Aorta (tissue), 5 donors: ENCODE results near the gene UGDH. TPM values are rescaled to one million over a fixed set of nuclear protein-coding genes. Genes with fewer than 3 reads are reported as not detected.
A peak's percentile ranks its signal among the peaks of the same experiment; 100 is the strongest.
"Not testable (repeated sequence)": the region's sequence is repeated elsewhere in the genome, so short reads cannot be mapped to it uniquely, and the experiment has no call there.

Experiments used
- ATAC-seq: fragments of 200-7000 bp; cut with Tn5 transposase; one replicate; pipeline ENCODE4 v1.9.1; 2022; ENCODE audit warnings: moderate library complexity; ENCODE audit not compliant: low FRiP score
- DNase-seq, 2 donors: peaks; one replicate each; pipeline ENCODE4 v3.0.0-alpha.2; 2020
- H3K27ac ChIP-seq, 2 donors: one replicate each; pipeline ENCODE4 v1.5.1; 2013; ENCODE audit warnings: low read length in 2 of 2, mild to moderate bottlenecking in 2 of 2, moderate library complexity in 2 of 2, control low read depth in 1 of 2, inconsistent platforms in 1 of 2, low read depth in 1 of 2
- H3K27me3 ChIP-seq, 2 donors: one replicate each; pipeline ENCODE4 v1.6.1; 2013; ENCODE audit warnings: control low read depth in 1 of 2, low read length in 1 of 2, mild to moderate bottlenecking in 1 of 2, moderate library complexity in 1 of 2; ENCODE audit not compliant: insufficient read depth in 2 of 2, control insufficient read depth in 1 of 2
- H3K36me3 ChIP-seq, 2 donors: one replicate each; pipeline ENCODE4 v1.6.1; 2013; ENCODE audit warnings: control low read depth in 1 of 2, low read length in 1 of 2, mild to moderate bottlenecking in 1 of 2; ENCODE audit not compliant: insufficient read depth in 2 of 2, control insufficient read depth in 1 of 2
- H3K4me1 ChIP-seq, 2 donors: one replicate each; pipeline ENCODE4 v1.6.1; 2013; ENCODE audit warnings: low read length in 2 of 2, control low read depth in 1 of 2, mild to moderate bottlenecking in 1 of 2, moderate library complexity in 1 of 2; ENCODE audit not compliant: insufficient read depth in 2 of 2, control insufficient read depth in 1 of 2
- H3K4me3 ChIP-seq, 2 donors: one replicate each; pipeline ENCODE4 v1.5.1; 2013; ENCODE audit warnings: low read length in 2 of 2, control low read depth in 1 of 2, mild to moderate bottlenecking in 1 of 2
- H3K9me3 ChIP-seq: one replicate; pipeline ENCODE4 v1.6.1; 2013; ENCODE audit warnings: mild to moderate bottlenecking, low read length; ENCODE audit not compliant: control insufficient read depth
- WGBS, 2 donors: extraction: QIAGEN DNeasy Blood & Tissue Kit; methylation state at CpG; one replicate each; pipeline ENCODE4 v1.1.7; 2013; 5-methylcytosine and 5-hydroxymethylcytosine counted together
- intact Hi-C, 2 donors: fragments of 100-400 bp; cut with DNase I; formaldehyde crosslinking; loops; one replicate each; pipeline versions ENCODE4 v1.14.2 to v1.15.0; 2022
- polyA plus RNA-seq, 2 donors: library from polyadenylated mRNA; stranded (reverse); fragments of 200-250 nt; gene quantifications; one replicate each; pipeline ENCODE4 v1.2.3, GENCODE V29; 2013
- total RNA-seq, 2 donors: library from RNA; stranded (reverse); fragmentation: NEBNext Ultra II Directional; extraction: Animal tissue kit (Norgen Biotek cat#: 25700); gene quantifications; one replicate each; pipeline ENCODE4 v1.2.1, GENCODE V29; 2021
- donor health status: healthy with polysubstance abuse.
- donor health status: Bipolar disorder and iron deficiency.
- donor health status: DM: no; HTN: no; CAD: no.
- donor health status: DM: no; HTN: no; CAD: no.
- donor health status: DM: yes; HTN: yes; CAD: no.

The UGDH gene
- total and polyA plus RNA-seq, 4 donors, result 16.8 to 116 (median 54.2) TPM

DNA sequence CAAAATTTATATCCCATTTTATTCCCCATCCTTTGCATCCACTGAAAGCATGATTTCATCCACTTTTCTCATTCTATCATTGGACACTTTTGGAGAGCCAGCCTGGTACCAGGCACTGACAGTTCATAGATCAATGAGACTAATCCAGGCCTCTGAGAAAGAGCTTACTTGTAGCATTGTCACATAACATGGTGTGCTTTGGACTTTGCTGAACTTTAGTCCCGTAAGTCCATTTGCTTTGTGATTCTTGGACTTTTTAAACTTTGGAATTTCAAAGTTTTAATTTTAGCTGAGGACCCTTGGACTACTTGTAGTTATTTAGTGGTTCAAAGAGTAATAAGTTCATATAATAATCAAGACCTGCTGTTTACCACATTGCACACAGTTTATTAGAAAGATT is 56.8 kb downstream of the UGDH start:
- WGBS, 2 donors, result 81 to 85% methylated on average over 1 of the region's 1 CpG
- Histone ChIP-seq H3K9me3 (no peaks in the 10 kb centered on the region), H3K4me3 (no peak overlapping the region), H3K27me3 (no peaks in the 10 kb centered on the region), H3K36me3 (no peaks in the 10 kb centered on the region), H3K27ac (no peak overlapping the region), H3K4me1 (no peaks in the 10 kb centered on the region)
- DNase-seq (no peak), ATAC-seq (no peak)
- intact Hi-C loops, result loop anchor here in 1 of 2 donors (5.0 kb wide), 2 partner anchors 57 to 507 kb away; partner anchors contain the start of genes PDS5A and UGDH

DNA sequence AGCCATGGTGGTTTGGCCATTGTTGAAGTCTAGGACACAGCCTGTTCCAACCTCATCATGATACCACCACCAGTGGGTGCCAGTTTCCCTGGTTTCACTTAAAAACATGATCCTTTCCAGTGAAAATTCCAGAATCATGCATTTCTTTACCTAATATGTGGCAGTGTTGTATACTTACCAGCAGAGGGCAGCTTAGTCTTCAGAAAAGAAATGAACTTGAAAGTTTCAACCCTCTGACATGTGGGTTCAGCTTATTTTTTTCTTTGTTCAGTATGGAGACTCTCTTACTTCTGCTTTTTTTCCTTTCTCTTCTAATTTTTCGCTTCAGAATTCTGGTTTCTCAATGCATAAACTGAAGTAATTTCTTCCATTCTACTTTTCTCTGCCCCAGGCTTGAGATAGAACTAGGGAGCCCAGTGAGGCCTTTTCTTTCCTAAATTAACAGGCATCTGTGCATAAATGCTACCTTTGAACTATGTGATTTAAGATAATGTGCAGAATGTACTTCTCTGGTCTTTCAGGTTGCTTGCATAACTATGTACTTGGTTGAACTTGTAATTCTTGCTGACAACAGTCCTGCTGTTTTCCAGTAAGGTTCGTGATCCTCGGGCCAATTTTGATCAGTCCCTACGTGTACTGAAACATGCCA is 57.7 kb downstream of the UGDH start:
- no peaks in the 10 kb centered on the region for H3K9me3 ChIP-seq
- no peak for DNase-seq
- peak; percentile 93 for ATAC-seq
- intact Hi-C loops, result loop anchor here (2.0 to 5.0 kb wide), 4 partner anchors 58 to 508 kb away; partner anchors contain the start of genes PDS5A (in 1 of the 2) and UGDH (in 1 of the 2)
- peaks cover 0 to 3% of the 10 kb centered on the region in 2 donors for H3K36me3 ChIP-seq
- no peaks in the 10 kb centered on the region for H3K27me3 ChIP-seq
- WGBS, 2 donors, result 58 to 64% methylated on average over 4 of the region's 4 CpGs
- H3K4me1 ChIP-seq, result no peaks in the 10 kb centered on the region
- H3K27ac ChIP-seq, result peak overlapping the region in 1 of 2 donors; percentile 64
- no peak overlapping the region for H3K4me3 ChIP-seq

- Histone ChIP-seq H3K9me3 (no peaks in the 10 kb centered on the region), H3K27ac (no peak overlapping the region), H3K4me3 (no peak overlapping the region), H3K27me3 (no peaks in the 10 kb centered on the region), H3K4me1 (no peaks in the 10 kb centered on the region), H3K36me3 (peaks cover 0 to 5% of the 10 kb centered on the region in 2 donors)
- ATAC-seq (no peak), DNase-seq (no peak)
- WGBS, 2 donors, result 89 to 92% methylated on average over 4 of the region's 4 CpGs
- intact Hi-C loops, result loop anchor here in 1 of 2 donors (5.0 kb wide), 1 partner anchor 190 kb away; no protein-coding TSS in a partner anchor
Observed at GRCh38 chr4:39467464-39467863, 59.8 kb downstream of the UGDH start.

DNA sequence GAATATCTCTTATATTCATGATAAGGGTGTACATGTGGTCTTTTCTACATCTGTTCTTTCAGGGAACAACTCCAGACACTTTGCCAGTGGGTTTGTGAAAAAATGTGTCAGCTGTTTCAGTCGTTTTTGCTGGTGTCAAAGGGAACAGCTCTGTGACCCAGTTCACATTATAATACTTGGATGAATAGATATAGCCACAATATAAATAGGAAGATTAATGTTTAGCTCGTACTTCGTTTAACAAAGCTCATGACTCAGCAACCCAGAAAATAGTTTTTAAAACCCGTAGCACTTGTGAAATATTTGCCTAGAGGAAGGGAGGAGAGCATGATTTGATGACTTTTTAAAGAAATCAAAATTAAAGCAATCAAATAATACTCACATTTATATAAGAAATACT is 60.5 kb downstream of the UGDH start:
- 65 to 69% methylated on average over 4 of the region's 4 CpGs for WGBS, 2 donors

DNA sequence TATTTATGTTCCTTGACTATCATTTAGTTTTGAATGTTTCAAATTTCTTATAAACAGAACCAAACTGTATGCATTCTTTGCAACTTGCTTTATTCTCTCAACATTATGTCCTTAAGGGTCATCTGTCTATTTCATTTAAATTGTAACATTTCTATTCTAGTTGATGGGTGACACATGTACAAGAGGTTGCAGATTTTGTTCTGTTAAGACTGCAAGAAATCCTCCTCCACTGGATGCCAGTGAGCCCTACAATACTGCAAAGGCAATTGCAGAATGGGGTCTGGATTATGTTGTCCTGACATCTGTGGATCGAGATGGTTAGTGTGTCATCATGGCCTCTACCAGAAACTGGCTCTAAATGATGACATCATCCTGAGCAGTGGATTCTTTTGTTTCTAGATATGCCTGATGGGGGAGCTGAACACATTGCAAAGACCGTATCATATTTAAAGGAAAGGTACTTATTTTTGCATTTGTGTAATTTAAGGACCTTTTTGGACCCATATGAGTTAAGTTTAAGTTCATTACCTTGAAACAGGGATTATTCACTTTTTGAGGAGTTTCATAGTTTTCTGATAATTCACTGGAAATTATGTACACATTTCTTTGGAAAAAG is 62.2 kb downstream of the UGDH start:
- ATAC-seq (no peak), DNase-seq (no peak)
- Histone ChIP-seq H3K4me1 (no peaks in the 10 kb centered on the region), H3K27me3 (no peaks in the 10 kb centered on the region), H3K27ac (no peak overlapping the region), H3K36me3 (peaks cover 0 to 5% of the 10 kb centered on the region in 2 donors), H3K9me3 (no peaks in the 10 kb centered on the region), H3K4me3 (no peak overlapping the region)
- 33 to 36% methylated on average over 2 of the region's 2 CpGs for WGBS, 2 donors
- intact Hi-C loops, result loop anchor here in 1 of 2 donors (5.0 kb wide), 1 partner anchor 192 kb away; no protein-coding TSS in a partner anchor

More for the DNA sequence above, 60.5 kb downstream of the UGDH start:
- Histone ChIP-seq H3K27me3 (no peaks in the 10 kb centered on the region), H3K36me3 (peaks cover 0 to 5% of the 10 kb centered on the region in 2 donors), H3K9me3 (no peaks in the 10 kb centered on the region), H3K4me3 (no peak overlapping the region), H3K4me1 (no peaks in the 10 kb centered on the region), H3K27ac (no peak overlapping the region)
- ATAC-seq (no peak), DNase-seq (no peak)
- intact Hi-C loops, result loop anchor here in 1 of 2 donors (5.0 kb wide), 1 partner anchor 191 kb away; no protein-coding TSS in a partner anchor

- 0 to 1% methylated on average over 55 of the region's 55 CpGs for WGBS, 2 donors
- H3K9me3 ChIP-seq, result no peaks in the 10 kb centered on the region
- H3K27ac ChIP-seq, result peak within 1 kb of the TSS; percentile 81 to 95
- intact Hi-C loops, result loop anchor here (2.0 to 10.0 kb wide), 3 partner anchors 94 to 518 kb away; partner anchors contain the start of genes PDS5A (in 1 of the 2), RFC1 (in 1 of the 2) and SMIM14 (in 1 of the 2)
- DNase-seq, result peak; percentile 97 to 98
- H3K4me3 ChIP-seq, result peak within 1 kb of the TSS; percentile 60 to 69
- ATAC-seq, result peak; percentile 99
- peaks cover 0 to 5% of the 10 kb centered on the region in 2 donors for H3K36me3 ChIP-seq
- no peaks in the 10 kb centered on the region for H3K27me3 ChIP-seq
- H3K4me1 ChIP-seq, result peaks cover 0 to 1% of the 10 kb centered on the region in 2 donors
Observed at GRCh38 chr4:39458505-39459300, 68.5 kb downstream of the UGDH start, which contains the start of the genes LIAS and RPL9. Gene LIAS, plus strand, starts transcription at chr4:39459056. Its CDS starts 62 bp downstream, at chr4:39459118. Gene RPL9, minus strand, starts transcription at chr4:39458922. Its CDS starts 483 bp downstream, at chr4:39458439.

DNA sequence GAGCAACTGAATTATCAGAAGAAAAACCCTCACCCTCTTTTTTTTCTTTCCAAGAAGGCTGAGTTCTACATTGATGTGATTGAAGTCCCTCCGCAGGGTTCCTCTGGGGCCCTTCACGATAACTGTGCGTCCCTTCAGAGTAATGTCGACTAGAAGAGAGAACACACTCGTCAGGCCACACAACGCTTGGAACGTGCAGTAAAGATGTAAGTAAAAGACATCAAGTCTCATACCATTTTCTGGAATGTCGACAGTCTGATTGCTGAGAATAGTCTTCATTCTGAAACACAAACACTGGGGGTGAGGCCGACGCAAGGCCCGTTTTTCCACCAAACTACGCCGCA is 69.1 kb downstream of the UGDH start:
- H3K9me3 ChIP-seq, H3K27me3 ChIP-seq, ATAC-seq, H3K4me1 ChIP-seq, DNase-seq, H3K36me3 ChIP-seq: not testable (repeated sequence)
- H3K4me3 ChIP-seq, result peak overlapping the region; percentile 55 to 60
- WGBS, 2 donors, result 0 to 1% methylated on average over 13 of the region's 13 CpGs
- H3K27ac ChIP-seq, result peak overlapping the region; percentile 37 to 95
- intact Hi-C loops, result loop anchor here (2.0 to 10.0 kb wide), 3 partner anchors 93 to 519 kb away; partner anchors contain the start of genes PDS5A (in 1 of the 2), RFC1 (in 1 of the 2) and SMIM14 (in 1 of the 2)
